K562 (cell line): Measurements from ENCODE around the gene PEX5. TPM values are rescaled to one million over a fixed set of nuclear protein-coding genes. Genes with fewer than 3 reads are reported as not detected.

Source experiments
- ATAC-seq: fragments of 200-7000 bp; cut with Tn5 transposase; 3 replicates; pipeline ENCODE4 v1.9.1; 2020; ENCODE audit warnings: moderate library complexity
- BruUV-seq: library from RNA; stranded (reverse); fragments of 400-500 nt; replicated peaks from 2 replicates; lab custom pipeline; 2021; lab: Mats Ljungman, UMichigan
- CTCF ChIA-PET: fragments of 300-600 bp; formaldehyde crosslinking; extraction: SDS; loops from one replicate; lab custom pipeline; 2021; ENCODE audit warnings: low intra/inter-chr PET ratio; lab: Yijun Ruan, JAX
- POLR2A ChIA-PET: fragments of 300-600, 350-650 bp; sonication (Branson Sonifier 250); formaldehyde crosslinking; extraction: SDS; loops from one replicate; lab custom pipeline; 2021; ENCODE audit warnings: antibody characterized with exemption, inconsistent platforms; lab: Yijun Ruan, JAX
- DNase-seq, 4 experiments: peaks; one replicate each; pipeline versions ENCODE4 v3.0.0 to v3.0.0-alpha.2; 2011 to 2018; ENCODE audit warnings: low spot score in 3 of 4, mixed read lengths in 3 of 4; ENCODE audit errors: extremely low read depth in 1 of 4
- FAIRE-seq: peaks from 2 replicates; lab custom pipeline; 2011; peaks lifted over from hg19 to GRCh38; lab: Jason Lieb, UNC
- H2AFZ ChIP-seq: 2 replicates; pipeline ENCODE4 v1.6.0; 2011; ENCODE audit warnings: low read depth, low read length, control low read depth, inconsistent platforms
- H3K27ac ChIP-seq: fragments of 200-600 bp; 3 replicates; pipeline ENCODE4 v1.8.0; 2011; ENCODE audit warnings: low read depth, mild to moderate bottlenecking, control low read depth, inconsistent platforms, low read length, moderate library complexity, mixed read lengths; ENCODE audit errors: extremely low read depth
- H3K27me3 ChIP-seq, 2 experiments: fragments of 300-600 bp in 1 of 2; 2 replicates in 1 of 2; 3 replicates in 1 of 2; pipeline versions ENCODE4 v1.6.0 to v1.8.0; 2011; ENCODE audit warnings: inconsistent platforms in 2 of 2, low read length in 2 of 2, mild to moderate bottlenecking in 1 of 2, mixed read lengths in 1 of 2, moderate library complexity in 1 of 2; ENCODE audit not compliant: control insufficient read depth in 2 of 2, insufficient read depth in 2 of 2
- H3K36me3 ChIP-seq: fragments of 300-600 bp; 3 replicates; pipeline ENCODE4 v1.8.0; 2011; ENCODE audit warnings: mild to moderate bottlenecking, low read length, inconsistent platforms; ENCODE audit not compliant: control insufficient read depth, insufficient read depth
- H3K4me1 ChIP-seq, 2 experiments: fragments of 200-600 bp in 1 of 2; replicated peaks in 1 of 2; 2 replicates in 1 of 2; 3 replicates in 1 of 2; pipeline versions ENCODE4 v1.5.1 to v1.8.0; 2011; ENCODE audit warnings: inconsistent platforms in 2 of 2, low read length in 2 of 2, mild to moderate bottlenecking in 1 of 2, mixed read lengths in 1 of 2, moderate library complexity in 1 of 2; ENCODE audit not compliant: control insufficient read depth in 2 of 2, insufficient read depth in 2 of 2
- H3K4me2 ChIP-seq: 2 replicates; pipeline ENCODE4 v1.6.1; 2011; ENCODE audit warnings: low read length, control low read depth, inconsistent platforms, mixed read lengths; ENCODE audit not compliant: insufficient read depth
- H3K4me3 ChIP-seq: fragments of 200-600 bp; sonication (generic), shearing (Covaris generic); 2 replicates; pipeline ENCODE4 v1.5.1; 2016; ENCODE audit warnings: control low read depth, inconsistent platforms
- H3K79me2 ChIP-seq: fragments of 200-600 bp; 3 replicates; pipeline ENCODE4 v1.8.0; 2011; ENCODE audit warnings: low read length, inconsistent platforms; ENCODE audit not compliant: control insufficient read depth, insufficient read depth
- H3K9ac ChIP-seq, 2 experiments: 2 replicates each; pipeline versions ENCODE4 v1.6.0 to v1.6.1; 2011; ENCODE audit warnings: low read depth in 2 of 2, low read length in 2 of 2, control low read depth in 1 of 2, inconsistent platforms in 1 of 2, mild to moderate bottlenecking in 1 of 2, mixed read lengths in 1 of 2; ENCODE audit not compliant: insufficient read depth in 1 of 2
- H3K9me1 ChIP-seq: one replicate; pipeline ENCODE4 v1.6.0; 2011; ENCODE audit warnings: inconsistent platforms, mild to moderate bottlenecking, low read length, moderate library complexity; ENCODE audit not compliant: control insufficient read depth, insufficient read depth
- H3K9me3 ChIP-seq: replicated peaks from 2 replicates; pipeline ENCODE4 v1.5.1; 2011; ENCODE audit warnings: low read depth, low read length, inconsistent platforms; ENCODE audit not compliant: control insufficient read depth, insufficient read depth
- H4K20me1 ChIP-seq: replicated peaks from 2 replicates; pipeline ENCODE4 v1.6.1; 2011; ENCODE audit warnings: low read length, inconsistent platforms, mixed read lengths; ENCODE audit not compliant: control insufficient read depth, insufficient read depth
- ARNT ChIP-seq, 2 experiments: fragments of 450-650 bp; IDR thresholded peaks; 2 replicates each; pipeline ENCODE4 v1.6.1; 2016; ENCODE audit warnings: mild to moderate bottlenecking in 1 of 2
- ATF4 ChIP-seq: fragments of 450-650 bp; formaldehyde crosslinking; IDR thresholded peaks from 2 replicates; pipeline ENCODE4 v1.4.0; 2022; ENCODE audit warnings: mild to moderate bottlenecking, moderate library complexity
- BRF2 ChIP-seq: IDR thresholded peaks from 3 replicates; pipeline ENCODE4 v1.6.1; 2011; ENCODE audit warnings: borderline replicate concordance, mild to moderate bottlenecking; ENCODE audit not compliant: insufficient read length, insufficient read depth
- HEY1 ChIP-seq: fragments of 250-450 bp; sonication (Bioruptor Pico); IDR thresholded peaks from 2 replicates; pipeline ENCODE4 v1.5.0; 2020; ENCODE audit warnings: mild to moderate bottlenecking, moderate library complexity, borderline replicate concordance
- MEF2D ChIP-seq: conservative IDR thresholded peaks from 2 replicates; pipeline ENCODE4 v1.6.1; 2016; ENCODE audit warnings: low read depth, missing genetic modification characterization, missing compliant biosample characterization
- NFE2 ChIP-seq: IDR thresholded peaks from 2 replicates; pipeline ENCODE4 v1.6.1; 2014; ENCODE audit warnings: antibody characterized with exemption, low read depth
- NKRF ChIP-seq: fragments of 450-650 bp; IDR thresholded peaks from 2 replicates; pipeline ENCODE4 v1.6.1; 2016; ENCODE audit warnings: borderline replicate concordance
- PYGO2 ChIP-seq: fragments of 450-650 bp; IDR thresholded peaks from 2 replicates; pipeline ENCODE4 v1.6.1; 2016; ENCODE audit warnings: mild to moderate bottlenecking, missing genetic modification characterization, moderate library complexity, missing compliant biosample characterization
- RERE ChIP-seq: sonication (generic); formaldehyde crosslinking; IDR thresholded peaks from 2 replicates; pipeline ENCODE4 v1.8.0; 2023; ENCODE audit warnings: missing genetic modification reagents, mild to moderate bottlenecking, borderline replicate concordance
- ZNF311 ChIP-seq: fragments of 250-450 bp; sonication (Bioruptor Pico); IDR thresholded peaks from 2 replicates; pipeline ENCODE4 v1.4.0; 2020; ENCODE audit warnings: mild to moderate bottlenecking, moderate library complexity
- ZNF436 ChIP-seq: fragments of 250-450, 450-650 bp; sonication (Bioruptor Pico); formaldehyde crosslinking; IDR thresholded peaks from 2 replicates; pipeline ENCODE4 v1.7.0; 2020; ENCODE audit warnings: mild to moderate bottlenecking
- ZNF586 ChIP-seq: fragments of 450-650 bp; formaldehyde crosslinking; conservative IDR thresholded peaks from 2 replicates; pipeline ENCODE4 v1.4.0; 2020; ENCODE audit warnings: mild to moderate bottlenecking, moderate library complexity
- WGBS: fragments of 100-300 bp; shearing (Covaris generic); methylation state at CpG from one replicate; pipeline ENCODE4 v1.1.6; 2016; ENCODE audit warnings: low coverage, mixed read lengths; ENCODE audit not compliant: insufficient coverage; ENCODE audit errors: missing lambda C conversion rate; 5-methylcytosine and 5-hydroxymethylcytosine counted together
- in situ Hi-C: fragments of 300-500 bp; cut with MboI; formaldehyde crosslinking; loops from 4 replicates; pipeline ENCODE4 v1.15.0; 2018; ENCODE audit warnings: inconsistent platforms, mixed read lengths
- intact Hi-C: fragments of 100-400 bp; cut with micrococcal nuclease; formaldehyde crosslinking; loops from 2 replicates; pipeline ENCODE4 v1.14.2; 2022
- polyA plus RNA-seq, 8 experiments: library from polyadenylated mRNA; depleted of rRNA in 4 of 8; stranded (reverse) in 5 of 8; unstranded in 3 of 8; fragments of >200 nt; fragmentation: Nextera tagmentation in 2 of 8; fragmentation: Illumina TruSeq in 1 of 8; extraction: Ambion mirVana in 2 of 8; extraction: Trizol in 1 of 8; gene quantifications; 2 replicates each; pipeline versions ENCODE4 v1.2.1 to v1.2.3, GENCODE V29; 2011 to 2014; ENCODE audit warnings: inconsistent platforms in 1 of 8, missing spikeins in 1 of 8
- total RNA-seq, 7 experiments: library from RNA; depleted of rRNA in 6 of 7; stranded (reverse); fragments of >200 nt in 6 of 7; fragmentation: Illumina TruSeq in 2 of 7; extraction: Trizol in 2 of 7; gene quantifications; 2 replicates each; pipeline versions ENCODE4 v1.2.1 to v1.2.3, GENCODE V29; 2011 to 2021; ENCODE audit warnings: low replicate concordance in 1 of 7

PEX5 gene
- total and polyA plus RNA-seq, 9 of the 15 experiments (the other 6 are each of a cell fraction or from before 2014, with no cell fraction given) = 1.4 to 26.1 (median 14.0) TPM

GRCh38 chr12:7229741-7230140 lies 40.3 kb downstream of the PEX5 start:
- intact Hi-C loops = no loop called here
- Histone ChIP-seq H3K27ac (no peak overlapping the region), H3K9me3 (no peaks in the 10 kb centered on the region), H2AFZ (no peak overlapping the region), H3K4me1 (no peaks in the 10 kb centered on the region), H3K27me3 (no peaks in the 10 kb centered on the region), H3K36me3 (no peaks in the 10 kb centered on the region), H3K4me3 (no peak overlapping the region), H3K4me2 (no peak overlapping the region), H3K9me1 (no peaks in the 10 kb centered on the region), H3K79me2 (no peaks in the 10 kb centered on the region), H3K9ac (no peak overlapping the region), H4K20me1 (no peaks in the 10 kb centered on the region)
- ChIA-PET POLR2A (no interaction called here), CTCF (no interaction called here)
- no TSS peak for BruUV-seq
- in situ Hi-C loops = loop anchor here (10.0 kb wide), 1 partner anchor 405 kb away; no protein-coding TSS in a partner anchor
- no peak for DNase-seq
- FAIRE-seq = no peak
- 57% methylated on average over 2 of the region's 2 CpGs for WGBS
- no peak for ATAC-seq
- TF ChIP-seq ZNF586 (CRISPR knock-in tag) (no peak), RERE (CRISPR knock-in tag) (no peak), NKRF (no peak), ATF4 (CRISPR knock-in tag) (no peak), BRF2 (no peak), ZNF311 (CRISPR knock-in tag) (no peak), PYGO2 (tag) (no peak), HEY1 (no peak), MEF2D (tag) (no peak), ZNF436 (no peak), ARNT (IDR thresholded peaks at IDR 0.05) (no peak), NFE2 (no peak)
